Neural cell (in vitro differentiated cells): Measurements from ENCODE around the gene SMPDL3A. TPM values are rescaled to one million over a fixed set of nuclear protein-coding genes. Genes with fewer than 3 reads are reported as not detected.

Experiments used
- H2AFZ ChIP-seq: fragments of 200-600, 300-800 bp; sonication (generic), shearing (Covaris generic); 2 replicates; pipeline ENCODE4 v1.6.0; 2014; ENCODE audit warnings: low read depth, mild to moderate bottlenecking, antibody characterized with exemption, low read length, moderate library complexity
- H3F3A ChIP-seq: fragments of 200-600 bp; shearing (Covaris generic); 2 replicates; pipeline ENCODE4 v1.6.1; 2016; ENCODE audit warnings: mild to moderate bottlenecking, moderate library complexity, mixed read lengths, antibody characterized with exemption, low read length; ENCODE audit not compliant: insufficient read depth, poor library complexity, severe bottlenecking
- H3K27ac ChIP-seq: fragments of 200-600, 300-800 bp; sonication (generic), shearing (Covaris generic); 2 replicates; pipeline ENCODE4 v1.5.1; 2014; ENCODE audit warnings: mild to moderate bottlenecking, low read length, moderate library complexity
- H3K27me3 ChIP-seq: fragments of 300-800, 200-600 bp; sonication (generic), shearing (Covaris generic); 2 replicates; pipeline ENCODE4 v1.6.0; 2014; ENCODE audit warnings: mild to moderate bottlenecking, low read depth, low read length, moderate library complexity; ENCODE audit not compliant: insufficient read depth
- H3K36me3 ChIP-seq: fragments of 300-800, 200-600 bp; sonication (generic), shearing (Covaris generic); 2 replicates; pipeline ENCODE4 v1.5.1; 2014; ENCODE audit warnings: mild to moderate bottlenecking, antibody characterized with exemption, low read length, moderate library complexity; ENCODE audit not compliant: insufficient read depth
- H3K4me2 ChIP-seq: fragments of 300-800, 200-600 bp; sonication (generic), shearing (Covaris generic); 2 replicates; pipeline ENCODE4 v1.6.0; 2014; ENCODE audit warnings: mild to moderate bottlenecking, low read length
- H3K4me3 ChIP-seq: fragments of 300-800, 200-600 bp; sonication (generic), shearing (Covaris generic); 2 replicates; pipeline ENCODE4 v1.5.1; 2014; ENCODE audit warnings: mild to moderate bottlenecking, low read length, moderate library complexity
- H3K79me2 ChIP-seq: fragments of 200-600 bp; shearing (Covaris generic); replicated peaks from 2 replicates; pipeline ENCODE4 v1.6.0; 2014; ENCODE audit warnings: mild to moderate bottlenecking, low read length, moderate library complexity; ENCODE audit not compliant: insufficient read depth
- H3K9ac ChIP-seq: fragments of 300-800, 200-600 bp; sonication (generic), shearing (Covaris generic); 2 replicates; pipeline ENCODE4 v1.6.1; 2016; ENCODE audit warnings: mild to moderate bottlenecking, low read length, mixed read lengths
- H3K9me2 ChIP-seq: fragments of 200-600 bp; shearing (Covaris generic); 2 replicates; pipeline ENCODE4 v1.6.1; 2016; ENCODE audit warnings: mild to moderate bottlenecking, low read length, mixed read lengths; ENCODE audit not compliant: insufficient read depth
- H3K9me3 ChIP-seq: fragments of 200-600, 300-800 bp; sonication (generic), shearing (Covaris generic); 2 replicates; pipeline ENCODE4 v1.6.1; 2016; ENCODE audit warnings: mild to moderate bottlenecking, mixed run types, low read length, moderate library complexity, mixed read lengths
- H4K20me1 ChIP-seq: fragments of 200-600 bp; shearing (Covaris generic); 2 replicates; pipeline ENCODE4 v1.6.1; 2016; ENCODE audit warnings: mild to moderate bottlenecking, mixed run types; ENCODE audit not compliant: insufficient read depth
- EP300 ChIP-seq: fragments of 450-650 bp; conservative IDR thresholded peaks from 2 replicates; pipeline ENCODE4 v1.6.1; 2014; ENCODE audit warnings: antibody characterized with exemption, mild to moderate bottlenecking, moderate library complexity; ENCODE audit not compliant: poor library complexity, severe bottlenecking
- EZH2 ChIP-seq: fragments of 200-600, 300-800 bp; shearing (Covaris generic), sonication (generic); IDR thresholded peaks from 2 replicates; pipeline ENCODE4 v1.6.1; 2014; ENCODE audit warnings: antibody characterized with exemption, low read length, borderline replicate concordance, mild to moderate bottlenecking; ENCODE audit not compliant: insufficient read depth, poor library complexity, severe bottlenecking
- MXI1 ChIP-seq: fragments of 450-650 bp; conservative IDR thresholded peaks from 2 replicates; pipeline ENCODE4 v1.6.1; 2014; ENCODE audit warnings: antibody characterized with exemption, mild to moderate bottlenecking; ENCODE audit not compliant: poor library complexity, severe bottlenecking
- POLR2AphosphoS5 ChIP-seq: IDR thresholded peaks from 2 replicates; pipeline ENCODE4 v1.6.1; 2012
- RAD21 ChIP-seq: fragments of 450-650 bp; conservative IDR thresholded peaks from 2 replicates; pipeline ENCODE4 v1.6.1; 2014; ENCODE audit warnings: antibody characterized with exemption, mild to moderate bottlenecking, moderate library complexity
- SMC3 ChIP-seq: fragments of 450-650 bp; conservative IDR thresholded peaks from 2 replicates; pipeline ENCODE4 v1.6.1; 2014; ENCODE audit warnings: antibody characterized with exemption, mild to moderate bottlenecking, moderate library complexity; ENCODE audit not compliant: poor library complexity
- TAF1 ChIP-seq: IDR thresholded peaks from 2 replicates; pipeline ENCODE4 v1.6.1; 2012; ENCODE audit warnings: low read depth
- polyA plus RNA-seq: library from polyadenylated mRNA; depleted of rRNA; stranded (reverse); fragments of >200 nt; gene quantifications from 2 replicates; pipeline ENCODE4 v1.2.3, GENCODE V29; 2014
- TF ChIP-seq, protein P1 (sequence below): IDR thresholded peaks from 2 replicates; pipeline ENCODE4 v1.6.1; 2012; ENCODE audit warnings: borderline replicate concordance
- TF ChIP-seq, protein P2 (sequence below): fragments of 450-650 bp; IDR thresholded peaks from 2 replicates; pipeline ENCODE4 v1.5.1; 2014; ENCODE audit warnings: antibody characterized with exemption, mild to moderate bottlenecking, moderate library complexity; ENCODE audit not compliant: poor library complexity, severe bottlenecking

Gene SMPDL3A
- polyA plus RNA-seq, 1 donor from 2014 or later: 8.2 TPM

DNA sequence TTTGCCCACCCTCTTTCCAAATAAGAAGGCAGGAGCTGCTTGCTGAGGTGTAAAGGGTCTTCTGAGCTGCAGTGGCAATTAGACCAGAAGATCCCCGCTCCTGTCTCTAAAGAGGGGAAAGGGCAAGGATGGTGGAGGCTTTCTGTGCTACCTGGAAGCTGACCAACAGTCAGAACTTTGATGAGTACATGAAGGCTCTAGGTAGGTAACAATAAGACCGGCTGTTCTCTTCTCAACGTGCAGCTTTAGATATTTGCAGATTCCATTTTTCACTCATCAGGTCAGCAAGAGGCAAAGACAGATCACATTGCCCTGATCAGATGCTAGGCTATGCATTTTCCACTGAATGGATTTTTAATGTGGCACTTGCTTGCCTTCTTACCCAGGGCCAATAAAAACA lies 9.4 kb upstream of the SMPDL3A start, which contains the start of gene FABP7:
Gene FABP7 (plus strand): TSS at position 50 of the 400 bp plus-strand sequence. CDS start 79 bp downstream, at position 129.
- TF ChIP-seq SMC3 (no peak), RAD21 (no peak), EZH2 (no peak), MXI1 (no peak), TAF1 (no peak), POLR2AphosphoS5 (no peak), EP300 (no peak)
- TF ChIP-seq, protein P1, sequence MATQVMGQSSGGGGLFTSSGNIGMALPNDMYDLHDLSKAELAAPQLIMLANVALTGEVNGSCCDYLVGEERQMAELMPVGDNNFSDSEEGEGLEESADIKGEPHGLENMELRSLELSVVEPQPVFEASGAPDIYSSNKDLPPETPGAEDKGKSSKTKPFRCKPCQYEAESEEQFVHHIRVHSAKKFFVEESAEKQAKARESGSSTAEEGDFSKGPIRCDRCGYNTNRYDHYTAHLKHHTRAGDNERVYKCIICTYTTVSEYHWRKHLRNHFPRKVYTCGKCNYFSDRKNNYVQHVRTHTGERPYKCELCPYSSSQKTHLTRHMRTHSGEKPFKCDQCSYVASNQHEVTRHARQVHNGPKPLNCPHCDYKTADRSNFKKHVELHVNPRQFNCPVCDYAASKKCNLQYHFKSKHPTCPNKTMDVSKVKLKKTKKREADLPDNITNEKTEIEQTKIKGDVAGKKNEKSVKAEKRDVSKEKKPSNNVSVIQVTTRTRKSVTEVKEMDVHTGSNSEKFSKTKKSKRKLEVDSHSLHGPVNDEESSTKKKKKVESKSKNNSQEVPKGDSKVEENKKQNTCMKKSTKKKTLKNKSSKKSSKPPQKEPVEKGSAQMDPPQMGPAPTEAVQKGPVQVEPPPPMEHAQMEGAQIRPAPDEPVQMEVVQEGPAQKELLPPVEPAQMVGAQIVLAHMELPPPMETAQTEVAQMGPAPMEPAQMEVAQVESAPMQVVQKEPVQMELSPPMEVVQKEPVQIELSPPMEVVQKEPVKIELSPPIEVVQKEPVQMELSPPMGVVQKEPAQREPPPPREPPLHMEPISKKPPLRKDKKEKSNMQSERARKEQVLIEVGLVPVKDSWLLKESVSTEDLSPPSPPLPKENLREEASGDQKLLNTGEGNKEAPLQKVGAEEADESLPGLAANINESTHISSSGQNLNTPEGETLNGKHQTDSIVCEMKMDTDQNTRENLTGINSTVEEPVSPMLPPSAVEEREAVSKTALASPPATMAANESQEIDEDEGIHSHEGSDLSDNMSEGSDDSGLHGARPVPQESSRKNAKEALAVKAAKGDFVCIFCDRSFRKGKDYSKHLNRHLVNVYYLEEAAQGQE: no peak
- TF ChIP-seq, protein P2, sequence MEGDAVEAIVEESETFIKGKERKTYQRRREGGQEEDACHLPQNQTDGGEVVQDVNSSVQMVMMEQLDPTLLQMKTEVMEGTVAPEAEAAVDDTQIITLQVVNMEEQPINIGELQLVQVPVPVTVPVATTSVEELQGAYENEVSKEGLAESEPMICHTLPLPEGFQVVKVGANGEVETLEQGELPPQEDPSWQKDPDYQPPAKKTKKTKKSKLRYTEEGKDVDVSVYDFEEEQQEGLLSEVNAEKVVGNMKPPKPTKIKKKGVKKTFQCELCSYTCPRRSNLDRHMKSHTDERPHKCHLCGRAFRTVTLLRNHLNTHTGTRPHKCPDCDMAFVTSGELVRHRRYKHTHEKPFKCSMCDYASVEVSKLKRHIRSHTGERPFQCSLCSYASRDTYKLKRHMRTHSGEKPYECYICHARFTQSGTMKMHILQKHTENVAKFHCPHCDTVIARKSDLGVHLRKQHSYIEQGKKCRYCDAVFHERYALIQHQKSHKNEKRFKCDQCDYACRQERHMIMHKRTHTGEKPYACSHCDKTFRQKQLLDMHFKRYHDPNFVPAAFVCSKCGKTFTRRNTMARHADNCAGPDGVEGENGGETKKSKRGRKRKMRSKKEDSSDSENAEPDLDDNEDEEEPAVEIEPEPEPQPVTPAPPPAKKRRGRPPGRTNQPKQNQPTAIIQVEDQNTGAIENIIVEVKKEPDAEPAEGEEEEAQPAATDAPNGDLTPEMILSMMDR: no peak
- Histone ChIP-seq H3K9me3 (no peaks in the 10 kb centered on the region), H2AFZ (peak within 1 kb of the TSS; percentile 11), H3K9ac (peak within 1 kb of the TSS; percentile 29), H3F3A (no peaks in the 10 kb centered on the region), H4K20me1 (no peaks in the 10 kb centered on the region), H3K79me2 (peaks cover 13% of the 10 kb centered on the region), H3K4me3 (peak within 1 kb of the TSS; percentile 54), H3K36me3 (no peaks in the 10 kb centered on the region), H3K9me2 (no peaks in the 10 kb centered on the region), H3K27ac (peak within 1 kb of the TSS; percentile 4), H3K4me2 (peak within 1 kb of the TSS; percentile 8), H3K27me3 (no peaks in the 10 kb centered on the region)

DNA sequence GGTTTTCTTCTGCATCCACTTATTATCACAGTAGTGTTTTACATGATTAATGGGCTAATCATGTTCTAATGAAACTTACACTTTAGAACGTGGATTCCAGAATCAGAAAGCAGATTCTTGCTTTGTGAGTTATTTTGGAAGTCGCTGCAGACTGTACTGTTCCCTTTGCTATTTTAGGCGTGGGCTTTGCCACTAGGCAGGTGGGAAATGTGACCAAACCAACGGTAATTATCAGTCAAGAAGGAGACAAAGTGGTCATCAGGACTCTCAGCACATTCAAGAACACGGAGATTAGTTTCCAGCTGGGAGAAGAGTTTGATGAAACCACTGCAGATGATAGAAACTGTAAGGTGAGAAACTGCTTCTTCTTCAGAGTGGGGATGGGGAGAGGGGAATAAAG lies 8.9 kb upstream of the SMPDL3A start:
- no peaks in the 10 kb centered on the region for H3K9me2 ChIP-seq
- TF ChIP-seq EZH2 (no peak), POLR2AphosphoS5 (no peak), SMC3 (no peak), EP300 (no peak), MXI1 (no peak), TAF1 (no peak), RAD21 (no peak)
- TF ChIP-seq, protein P2: no peak
- TF ChIP-seq, protein P1: no peak
- no peaks in the 10 kb centered on the region for H3K9me3 ChIP-seq
- peak overlapping the region; percentile 8 for H3K4me2 ChIP-seq
- no peaks in the 10 kb centered on the region for H4K20me1 ChIP-seq
- H3K79me2 ChIP-seq: peaks cover 13% of the 10 kb centered on the region
- no peak overlapping the region for H3K27ac ChIP-seq
- H3K36me3 ChIP-seq: no peaks in the 10 kb centered on the region
- H2AFZ ChIP-seq: no peak overlapping the region
- H3F3A ChIP-seq: no peaks in the 10 kb centered on the region
- peak overlapping the region; percentile 54 for H3K4me3 ChIP-seq
- no peaks in the 10 kb centered on the region for H3K27me3 ChIP-seq
- H3K9ac ChIP-seq: no peak overlapping the region
